ENCODE data around the gene CDK1.
A peak's percentile ranks its signal among the peaks of the same experiment; 100 is the strongest.

CDK1 gene

GRCh38 chr10:60797200-60797599 is 18.9 kb downstream of the CDK1 start:
- Mint-ChIP-seq H3K27ac (no peak overlapping the region), H3K36me3 (peaks cover 37% of the 10 kb centered on the region), H3K4me3 (no peak overlapping the region), H3K4me1 (no peaks in the 10 kb centered on the region), H3K9me3 (no peaks in the 10 kb centered on the region)
- DNase-seq (ENCODE audit: low spot score in 2 of 2) (no peak), ATAC-seq (no peak)

- Mint-ChIP-seq H3K36me3 (peaks cover 29% of the 10 kb centered on the region), H3K27ac (no peak overlapping the region), H3K4me1 (no peaks in the 10 kb centered on the region), H3K4me3 (no peak overlapping the region), H3K9me3 (no peaks in the 10 kb centered on the region)
- ATAC-seq (no peak), DNase-seq (ENCODE audit: low spot score in 2 of 2) (no peak)
These were observed 19.8 kb downstream of the CDK1 start for GRCh38 chr10:60798031-60798430.

- DNase-seq (ENCODE audit: low spot score in 2 of 2) (no peak), ATAC-seq (no peak)
- Mint-ChIP-seq H3K27ac (no peak overlapping the region), H3K9me3 (no peaks in the 10 kb centered on the region), H3K4me1 (no peaks in the 10 kb centered on the region), H3K36me3 (peaks cover 21% of the 10 kb centered on the region), H3K4me3 (no peak overlapping the region)
These were observed 20.6 kb downstream of the CDK1 start for GRCh38 chr10:60798870-60799269.

- ATAC-seq, result no peak
- Mint-ChIP-seq H3K4me1 (no peaks in the 10 kb centered on the region), H3K4me3 (no peak overlapping the region), H3K9me3 (no peaks in the 10 kb centered on the region), H3K36me3 (peaks cover 10% of the 10 kb centered on the region), H3K27ac (no peak overlapping the region)
- DNase-seq (ENCODE audit: low spot score in 2 of 2), result no peak
These were observed 21.8 kb downstream of the CDK1 start for GRCh38 chr10:60799971-60800650.

GRCh38 chr10:60800918-60801317 is 22.6 kb downstream of the CDK1 start:
- no peak for DNase-seq (ENCODE audit: low spot score in 2 of 2)
- H3K9me3 Mint-ChIP-seq, result no peaks in the 10 kb centered on the region
- ATAC-seq, result no peak

GRCh38 chr10:60801522-60801921 is 23.2 kb downstream of the CDK1 start:
- DNase-seq (ENCODE audit: low spot score in 2 of 2) (no peak), ATAC-seq (no peak)
- no peaks in the 10 kb centered on the region for H3K4me1 Mint-ChIP-seq
- peaks cover 7% of the 10 kb centered on the region for H3K36me3 Mint-ChIP-seq
- no peaks in the 10 kb centered on the region for H3K9me3 Mint-ChIP-seq
- H3K4me3 Mint-ChIP-seq, result no peak overlapping the region
- no peak overlapping the region for H3K27ac Mint-ChIP-seq

More at GRCh38 chr10:60800918-60801317, 22.6 kb downstream of the CDK1 start:
- no peaks in the 10 kb centered on the region for H3K4me1 Mint-ChIP-seq
- no peak overlapping the region for H3K27ac Mint-ChIP-seq
- no peak overlapping the region for H3K4me3 Mint-ChIP-seq
- peaks cover 7% of the 10 kb centered on the region for H3K36me3 Mint-ChIP-seq

GRCh38 chr10:60803433-60803832 is 25.2 kb downstream of the CDK1 start:
- no peak overlapping the region for H3K4me3 Mint-ChIP-seq
- H3K4me1 Mint-ChIP-seq, result no peaks in the 10 kb centered on the region
- no peaks in the 10 kb centered on the region for H3K9me3 Mint-ChIP-seq
- no peak overlapping the region for H3K27ac Mint-ChIP-seq
- no peaks in the 10 kb centered on the region for H3K36me3 Mint-ChIP-seq
- DNase-seq (ENCODE audit: low spot score in 2 of 2), result no peak
- no peak for ATAC-seq

- Mint-ChIP-seq H3K4me3 (no peak overlapping the region), H3K9me3 (no peaks in the 10 kb centered on the region), H3K27ac (no peak overlapping the region), H3K36me3 (no peaks in the 10 kb centered on the region), H3K4me1 (no peaks in the 10 kb centered on the region)
- no peak for DNase-seq (ENCODE audit: low spot score in 2 of 2)
- ATAC-seq, result no peak
These were observed 25.6 kb downstream of the CDK1 start for GRCh38 chr10:60803865-60804264.

- Mint-ChIP-seq H3K27ac (no peak overlapping the region), H3K4me3 (no peak overlapping the region), H3K36me3 (no peaks in the 10 kb centered on the region), H3K9me3 (no peaks in the 10 kb centered on the region), H3K4me1 (no peaks in the 10 kb centered on the region)
- no peak for DNase-seq (ENCODE audit: low spot score in 2 of 2)
- no peak for ATAC-seq
These were observed 28.6 kb downstream of the CDK1 start for GRCh38 chr10:60806921-60807320.

- no peaks in the 10 kb centered on the region for H3K4me1 Mint-ChIP-seq
- ATAC-seq (no peak), DNase-seq (ENCODE audit: low spot score in 2 of 2) (no peak)
- no peaks in the 10 kb centered on the region for H3K9me3 Mint-ChIP-seq
- no peak overlapping the region for H3K27ac Mint-ChIP-seq
- H3K4me3 Mint-ChIP-seq, result no peak overlapping the region
- no peaks in the 10 kb centered on the region for H3K36me3 Mint-ChIP-seq
These were observed 29.2 kb downstream of the CDK1 start for GRCh38 chr10:60807499-60807898.

- ATAC-seq (no peak), DNase-seq (ENCODE audit: low spot score in 2 of 2) (no peak)
- H3K4me1 Mint-ChIP-seq, result no peaks in the 10 kb centered on the region
- H3K9me3 Mint-ChIP-seq, result no peaks in the 10 kb centered on the region
- no peak overlapping the region for H3K27ac Mint-ChIP-seq
- no peaks in the 10 kb centered on the region for H3K36me3 Mint-ChIP-seq
- H3K4me3 Mint-ChIP-seq, result no peak overlapping the region
These were observed 29.8 kb downstream of the CDK1 start for GRCh38 chr10:60808036-60808435.

GRCh38 chr10:60809157-60809556 is 30.9 kb downstream of the CDK1 start:
- Mint-ChIP-seq H3K36me3 (no peaks in the 10 kb centered on the region), H3K9me3 (no peaks in the 10 kb centered on the region), H3K4me3 (no peak overlapping the region), H3K27ac (no peak overlapping the region), H3K4me1 (no peaks in the 10 kb centered on the region)
- no peak for ATAC-seq
- no peak for DNase-seq (ENCODE audit: low spot score in 2 of 2)

- no peak for DNase-seq (ENCODE audit: low spot score in 2 of 2)
- H3K36me3 Mint-ChIP-seq, result no peaks in the 10 kb centered on the region
- no peaks in the 10 kb centered on the region for H3K9me3 Mint-ChIP-seq
- H3K4me3 Mint-ChIP-seq, result no peak overlapping the region
- ATAC-seq, result no peak
- no peaks in the 10 kb centered on the region for H3K4me1 Mint-ChIP-seq
- no peak overlapping the region for H3K27ac Mint-ChIP-seq
These were observed 32.3 kb downstream of the CDK1 start for GRCh38 chr10:60810437-60811182.

- H3K4me3 Mint-ChIP-seq, result no peak overlapping the region
- ATAC-seq (peak; percentile 82), DNase-seq (ENCODE audit: low spot score in 2 of 2) (no peak)
- H3K27ac Mint-ChIP-seq, result no peak overlapping the region
- no peaks in the 10 kb centered on the region for H3K36me3 Mint-ChIP-seq
- no peaks in the 10 kb centered on the region for H3K9me3 Mint-ChIP-seq
- peaks cover 8% of the 10 kb centered on the region for H3K4me1 Mint-ChIP-seq
These were observed 38.5 kb downstream of the CDK1 start for GRCh38 chr10:60816628-60817397.

GRCh38 chr10:60817398-60817805 is 39.1 kb downstream of the CDK1 start:
- Mint-ChIP-seq H3K36me3 (no peaks in the 10 kb centered on the region), H3K9me3 (no peaks in the 10 kb centered on the region), H3K4me3 (no peak overlapping the region), H3K4me1 (peaks cover 8% of the 10 kb centered on the region), H3K27ac (no peak overlapping the region)
- ATAC-seq (no peak), DNase-seq (ENCODE audit: low spot score in 2 of 2) (no peak)

All from stimulated activated effector memory CD8-positive, alpha-beta T cell treated with anti-CD3 and anti-CD28 coated beads, Interleukin-12 subunit alpha, Interleukin-12 subunit beta, amount 100 ng/mL, for 72 hours (primary cell).